GM12864 (cell line): ENCODE data around the gene SERTAD1.

ENCODE experiments used
- DNase-seq: peaks from one replicate; pipeline ENCODE4 v3.0.0-alpha.2; 2011; ENCODE audit warnings: low read depth
- H3K4me3 ChIP-seq: 2 replicates; pipeline ENCODE4 v1.5.1; 2011; ENCODE audit warnings: mild to moderate bottlenecking, low read depth, low read length, control low read depth
- CTCF ChIP-seq: IDR thresholded peaks from 2 replicates; pipeline ENCODE4 v1.5.1; 2011; ENCODE audit warnings: low read depth, mild to moderate bottlenecking, moderate library complexity, low read length, control low read depth, inconsistent platforms; ENCODE audit errors: missing control alignments

Gene SERTAD1

GRCh38 chr19:40425450-40426287 lies at the start of gene SERTAD1:
Gene SERTAD1 (minus strand): TSS chr19:40425992. CDS start chr19:40423546, 2,446 bp downstream.
- TF ChIP-seq CTCF: peak; percentile 70
- peak within 1 kb of the TSS; percentile 83 for H3K4me3 ChIP-seq
- DNase-seq: peak; percentile 98

GRCh38 chr19:40474737-40475136 lies 48.9 kb upstream of the SERTAD1 start:
- no peak for DNase-seq
- TF ChIP-seq CTCF: no peak
- no peak overlapping the region for H3K4me3 ChIP-seq

- TF ChIP-seq CTCF: no peak
- H3K4me3 ChIP-seq: no peak overlapping the region
- no peak for DNase-seq
Observed at GRCh38 chr19:40472516-40472915, 46.7 kb upstream of the SERTAD1 start.

- H3K4me3 ChIP-seq: no peak overlapping the region
- TF ChIP-seq CTCF: no peak
- no peak for DNase-seq
Observed at GRCh38 chr19:40471111-40471510, 45.3 kb upstream of the SERTAD1 start.

- DNase-seq: no peak
- TF ChIP-seq CTCF: no peak
- H3K4me3 ChIP-seq: no peak overlapping the region
Observed at GRCh38 chr19:40469011-40469410, 43.2 kb upstream of the SERTAD1 start.

GRCh38 chr19:40466985-40467734 lies 41.4 kb upstream of the SERTAD1 start, which contains the start of gene SPTBN4:
Gene SPTBN4 (plus strand): TSS chr19:40467001. CDS start chr19:40472622, 5,621 bp downstream.
- DNase-seq: no peak
- H3K4me3 ChIP-seq: peak within 1 kb of the TSS; percentile 47
- TF ChIP-seq CTCF: no peak
